Keratinocyte (primary cell): ENCODE measurements around the gene GPBAR1.

ENCODE experiments used
- EZH2 ChIP-seq: IDR thresholded peaks from one replicate; pipeline ENCODE4 v1.6.1; 2012; ENCODE audit warnings: inconsistent platforms, mild to moderate bottlenecking, low read length, moderate library complexity
- TF ChIP-seq, protein P1 (sequence below), 3 experiments: IDR thresholded peaks in 1 of 3; conservative IDR thresholded peaks in 1 of 3; optimal IDR thresholded peaks in 1 of 3; 2 replicates in 2 of 3; 3 replicates in 1 of 3; pipeline versions ENCODE3 to v1.5.1; 2011; ENCODE audit warnings: low read length in 3 of 3, mild to moderate bottlenecking in 3 of 3, moderate library complexity in 2 of 3, control low read depth in 1 of 3, inconsistent platforms in 1 of 3; ENCODE audit not compliant: insufficient read depth in 2 of 3; ENCODE audit errors: extremely low read depth in 1 of 3

DNA sequence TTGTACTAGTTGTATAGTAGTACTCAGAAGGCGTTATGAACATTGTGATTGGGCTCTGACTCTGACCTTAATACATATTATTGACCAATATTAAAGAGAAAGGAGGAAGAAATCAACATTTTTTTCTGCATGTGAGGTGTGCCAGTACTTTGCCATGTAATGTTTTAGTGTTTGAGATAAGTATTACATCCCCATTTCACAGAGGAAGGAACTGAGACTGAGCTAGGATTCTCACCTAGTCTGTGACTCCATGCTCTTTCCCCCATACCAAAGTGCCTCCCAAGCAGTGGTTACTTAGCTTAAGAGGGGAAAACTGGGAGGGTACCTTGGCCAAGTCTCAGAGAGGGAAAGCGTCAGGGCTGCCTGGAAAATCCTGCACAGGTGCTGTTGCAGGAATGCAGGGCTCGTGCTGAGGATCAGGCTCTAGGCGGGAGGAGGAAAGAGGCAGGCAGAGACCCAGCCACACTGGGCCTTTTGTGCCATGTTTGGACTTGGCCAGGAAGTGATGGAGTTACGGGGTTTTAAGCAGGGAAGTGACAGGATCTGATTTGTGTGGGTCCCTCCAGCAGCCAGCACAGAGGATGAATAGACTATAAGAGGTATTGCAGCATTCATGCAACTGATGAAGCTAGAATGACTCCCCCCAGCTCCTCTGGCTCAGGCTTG is 11.2 kb downstream of the GPBAR1 start:
- TF ChIP-seq, protein P1, sequence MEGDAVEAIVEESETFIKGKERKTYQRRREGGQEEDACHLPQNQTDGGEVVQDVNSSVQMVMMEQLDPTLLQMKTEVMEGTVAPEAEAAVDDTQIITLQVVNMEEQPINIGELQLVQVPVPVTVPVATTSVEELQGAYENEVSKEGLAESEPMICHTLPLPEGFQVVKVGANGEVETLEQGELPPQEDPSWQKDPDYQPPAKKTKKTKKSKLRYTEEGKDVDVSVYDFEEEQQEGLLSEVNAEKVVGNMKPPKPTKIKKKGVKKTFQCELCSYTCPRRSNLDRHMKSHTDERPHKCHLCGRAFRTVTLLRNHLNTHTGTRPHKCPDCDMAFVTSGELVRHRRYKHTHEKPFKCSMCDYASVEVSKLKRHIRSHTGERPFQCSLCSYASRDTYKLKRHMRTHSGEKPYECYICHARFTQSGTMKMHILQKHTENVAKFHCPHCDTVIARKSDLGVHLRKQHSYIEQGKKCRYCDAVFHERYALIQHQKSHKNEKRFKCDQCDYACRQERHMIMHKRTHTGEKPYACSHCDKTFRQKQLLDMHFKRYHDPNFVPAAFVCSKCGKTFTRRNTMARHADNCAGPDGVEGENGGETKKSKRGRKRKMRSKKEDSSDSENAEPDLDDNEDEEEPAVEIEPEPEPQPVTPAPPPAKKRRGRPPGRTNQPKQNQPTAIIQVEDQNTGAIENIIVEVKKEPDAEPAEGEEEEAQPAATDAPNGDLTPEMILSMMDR (optimal IDR thresholded peaks at IDR 0.05 in 1 of 3, IDR thresholded peaks at IDR 0.05 in 1 of 3, conservative IDR thresholded peaks at IDR 0.05 in 1 of 3; ENCODE audit: extremely low read depth in 1 of 3, insufficient read depth in 2 of 3, low read length in 3 of 3): no peak
- TF ChIP-seq EZH2: no peak
